ENCODE measurements around the gene FAM222B.

FAM222B gene

GRCh38 chr17:28885951-28886350 lies 43.4 kb upstream of the FAM222B start:
- DNase-seq (ENCODE audit: low spot score), result no peak
- Histone ChIP-seq H3K4me3 (no peak overlapping the region), H3K27ac (no peak overlapping the region)
- TF ChIP-seq CTCF (IDR thresholded peaks at IDR 0.05), result no peak

GRCh38 chr17:28885363-28885762 lies 42.8 kb upstream of the FAM222B start:
- Histone ChIP-seq H3K4me3 (no peak overlapping the region), H3K27ac (no peak overlapping the region)
- TF ChIP-seq CTCF (IDR thresholded peaks at IDR 0.05), result no peak
- DNase-seq (ENCODE audit: low spot score), result no peak

- no peak overlapping the region for H3K4me3 ChIP-seq
- no peak overlapping the region for H3K27ac ChIP-seq
- no peak for DNase-seq (ENCODE audit: low spot score)
- TF ChIP-seq CTCF (IDR thresholded peaks at IDR 0.05), result no peak
Measured at GRCh38 chr17:28883967-28884702, 41.5 kb upstream of the FAM222B start.

GRCh38 chr17:28882154-28882895 lies 39.7 kb upstream of the FAM222B start:
- H3K4me3 ChIP-seq, result no peak overlapping the region
- TF ChIP-seq CTCF (IDR thresholded peaks at IDR 0.05), result no peak
- no peak overlapping the region for H3K27ac ChIP-seq
- DNase-seq (ENCODE audit: low spot score), result no peak

- H3K27ac ChIP-seq, result no peak overlapping the region
- H3K4me3 ChIP-seq, result no peak overlapping the region
- DNase-seq (ENCODE audit: low spot score), result no peak
- no peak for TF ChIP-seq CTCF (IDR thresholded peaks at IDR 0.05)
Measured at GRCh38 chr17:28881533-28882056, 39.0 kb upstream of the FAM222B start.

- TF ChIP-seq CTCF (IDR thresholded peaks at IDR 0.05), result no peak
- Histone ChIP-seq H3K27ac (no peak overlapping the region), H3K4me3 (no peak overlapping the region)
- DNase-seq (ENCODE audit: low spot score), result no peak
Measured at GRCh38 chr17:28880572-28880945, 38.0 kb upstream of the FAM222B start.

Data from coronary artery (tissue), 2 donors.